Right ventricle myocardium inferior (tissue), 1 donor: ENCODE results near the gene GRIN2A. TPM values are rescaled to one million over a fixed set of nuclear protein-coding genes. Genes with fewer than 3 reads are reported as not detected.

Experiments
- ATAC-seq: fragments of 200-7000 bp; cut with Tn5 transposase; one replicate; pipeline ENCODE4 v1.9.1; 2020; ENCODE audit warnings: mild to moderate bottlenecking, moderate library complexity
- DNase-seq: peaks from one replicate; pipeline ENCODE4 v3.0.0; 2021; ENCODE audit errors: missing footprints
- intact Hi-C: fragments of 100-400 bp; cut with DNase I; formaldehyde crosslinking; loops from one replicate; pipeline ENCODE4 v1.11.0; 2022
- total RNA-seq: library from RNA; stranded (reverse); fragmentation: NEBNext Ultra II Directional; extraction: Animal tissue kit (Norgen Biotek cat#: 25700); gene quantifications from one replicate; pipeline ENCODE4 v1.2.1, GENCODE V29; 2021
- donor health status: DM: no; HTN: yes; CAD: no; lungs with severe emphysema.

The GRIN2A gene
- total RNA-seq, 1 donor from 2014 or later, result 4.3 TPM

DNA sequence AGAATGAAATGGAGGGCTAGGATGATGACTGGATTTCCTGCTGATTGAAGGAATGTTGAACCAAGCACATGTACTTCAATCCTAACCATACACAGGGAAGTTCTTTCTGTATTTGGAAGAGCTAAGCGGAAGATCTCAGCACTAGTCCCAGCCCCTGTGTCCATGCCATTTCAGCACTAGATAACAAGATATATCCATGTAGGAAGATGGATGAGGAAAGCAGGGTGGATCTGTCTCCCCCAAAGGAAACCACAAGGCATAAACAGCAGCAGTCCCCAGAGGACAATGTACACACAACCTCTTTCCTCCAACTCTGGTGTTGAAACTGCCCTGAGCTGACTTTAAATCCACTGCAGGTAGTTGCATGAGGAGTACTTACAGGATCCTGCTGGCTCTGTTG is 75.1 kb downstream of the GRIN2A start:
- intact Hi-C loops, result no loop called here

DNA sequence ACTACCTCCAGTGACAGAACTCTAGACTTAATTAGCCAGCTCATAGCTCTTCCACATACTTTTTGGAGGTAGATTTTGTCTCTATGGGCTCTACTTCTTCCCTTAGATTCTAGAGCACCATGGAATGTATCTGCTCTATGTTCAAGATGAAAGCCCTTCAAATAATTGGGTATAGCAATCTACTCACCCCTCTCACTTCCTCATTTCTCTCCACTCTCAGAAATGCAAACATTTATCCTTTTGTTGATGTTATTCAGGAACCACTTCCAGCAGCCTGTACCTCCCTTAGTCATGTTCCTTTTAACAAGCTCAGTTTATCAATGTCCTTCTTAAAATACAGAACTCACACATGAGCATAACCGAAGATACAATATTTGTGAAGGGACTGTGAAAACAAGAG is 78.5 kb downstream of the GRIN2A start:
- DNase-seq, result no peak
- intact Hi-C loops, result no loop called here
- ATAC-seq, result no peak

More for the DNA sequence above, 75.1 kb downstream of the GRIN2A start:
- no peak for ATAC-seq
- no peak for DNase-seq

DNA sequence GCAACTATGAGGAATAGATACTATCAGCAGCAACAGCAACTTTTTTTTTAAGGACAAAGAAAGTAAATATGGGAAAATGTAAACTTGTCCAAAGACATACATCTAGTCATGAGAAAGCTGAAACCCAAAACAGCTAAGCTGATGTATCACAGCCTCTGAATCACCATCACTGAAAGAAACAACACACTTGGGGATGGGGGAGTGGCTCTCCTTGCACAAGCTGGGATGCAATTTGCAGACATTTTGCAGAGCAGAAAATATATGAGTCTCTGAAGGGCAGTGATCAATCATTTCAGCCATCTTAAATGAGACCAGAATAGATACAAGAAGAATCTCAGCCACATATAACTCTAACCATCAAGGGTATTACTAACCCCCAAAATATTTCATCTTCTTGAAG is 79.1 kb downstream of the GRIN2A start:
- DNase-seq, result no peak
- intact Hi-C loops, result no loop called here
- no peak for ATAC-seq

DNA sequence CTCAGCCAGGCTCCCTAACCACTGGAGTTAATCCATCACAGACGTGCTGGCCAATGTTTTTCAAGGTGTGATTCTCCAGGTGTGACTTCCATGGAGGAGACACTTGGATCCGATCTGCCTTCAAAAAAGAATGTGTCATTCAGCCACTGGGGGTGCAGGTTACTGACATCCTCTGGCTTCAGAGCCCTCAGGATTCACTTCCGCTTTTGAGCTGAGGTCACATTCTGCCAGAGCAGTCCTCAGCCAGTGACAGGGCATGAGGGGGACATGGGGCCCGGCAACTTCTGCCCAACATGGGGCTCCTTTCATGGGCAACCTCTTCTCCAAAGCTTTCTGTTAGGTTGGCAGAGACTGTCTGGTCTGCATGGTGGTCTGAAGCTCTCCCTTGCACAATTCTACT is 81.4 kb downstream of the GRIN2A start:
- intact Hi-C loops, result no loop called here
- ATAC-seq (no peak), DNase-seq (no peak)

DNA sequence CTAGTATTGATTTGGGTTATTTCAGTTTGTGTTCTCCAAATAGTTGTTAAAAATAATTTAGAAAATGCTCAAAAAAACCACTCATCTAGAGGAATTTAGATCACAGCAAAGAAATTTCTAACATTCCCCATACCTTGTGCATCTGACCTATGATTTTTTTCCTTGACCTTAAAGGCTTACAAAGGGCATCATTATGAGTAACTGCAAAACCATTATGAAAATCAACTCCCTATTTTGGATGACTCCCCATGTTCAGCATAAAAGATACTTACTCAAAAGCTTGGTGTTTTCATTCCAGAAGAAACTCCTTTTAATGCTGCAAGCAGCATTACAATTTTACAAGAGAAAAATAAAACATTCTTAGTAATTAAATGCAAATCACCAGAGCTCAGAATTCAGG is 83.2 kb downstream of the GRIN2A start:
- intact Hi-C loops, result no loop called here
- DNase-seq (no peak), ATAC-seq (no peak)

DNA sequence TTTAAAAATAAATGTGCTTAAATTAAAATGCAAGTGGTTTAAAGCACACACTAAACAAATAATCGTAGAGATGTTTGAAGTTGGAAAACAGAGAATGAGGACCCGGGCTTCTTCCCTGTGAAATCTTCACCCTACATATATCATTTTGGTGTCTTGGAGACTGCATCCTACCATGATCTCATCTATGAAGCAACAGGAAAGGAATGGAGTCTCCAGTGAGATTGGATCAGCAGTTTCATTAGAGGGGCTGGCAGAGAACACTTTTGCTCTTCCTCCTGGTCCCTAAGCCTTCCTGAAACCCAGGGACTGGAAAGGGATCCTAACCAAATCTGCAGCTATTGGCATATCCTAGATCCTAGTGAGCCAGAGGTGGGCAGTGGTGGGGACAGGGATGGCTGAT is 85.0 kb downstream of the GRIN2A start:
- ATAC-seq (no peak), DNase-seq (no peak)
- intact Hi-C loops, result no loop called here

DNA sequence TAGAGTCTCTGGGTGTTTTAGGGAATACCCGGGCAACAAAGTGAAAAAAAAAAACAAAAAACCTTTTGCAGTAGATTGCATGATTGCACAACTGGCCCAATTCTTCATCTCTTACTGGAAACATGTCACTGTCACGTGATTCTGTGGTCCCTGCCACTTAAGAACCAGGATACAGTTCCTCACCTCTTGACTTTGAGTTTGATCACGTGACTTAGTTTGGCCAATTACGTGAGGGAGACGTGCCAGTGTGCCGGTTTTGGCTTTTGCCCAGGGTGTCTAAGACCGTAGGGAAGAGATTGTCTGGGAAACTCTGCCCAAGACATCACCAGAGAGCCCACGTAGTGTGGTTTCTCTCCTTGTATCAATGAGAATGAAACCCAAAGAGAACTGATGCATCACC is 88.7 kb downstream of the GRIN2A start:
- no peak for ATAC-seq
- intact Hi-C loops, result no loop called here
- no peak for DNase-seq

DNA sequence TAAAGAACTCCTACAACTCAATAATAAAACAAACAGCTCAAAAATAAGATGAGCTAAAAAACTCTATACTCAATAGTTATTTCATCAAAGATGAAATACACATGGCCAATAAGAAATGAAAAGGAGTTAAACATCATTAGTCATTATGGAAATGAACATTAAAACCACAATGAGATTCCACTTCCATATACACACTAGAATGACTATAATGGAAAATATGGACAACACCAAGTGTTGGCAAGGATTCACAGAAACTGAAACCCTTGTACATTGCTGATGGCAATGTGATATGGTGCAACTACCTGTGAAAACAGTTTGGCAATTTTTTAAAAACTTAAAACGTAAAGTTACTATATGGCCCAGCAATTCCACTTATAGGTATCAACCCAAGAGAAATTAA is 91.4 kb downstream of the GRIN2A start:
- intact Hi-C loops, result no loop called here
- ATAC-seq, result no peak
- DNase-seq, result no peak

DNA sequence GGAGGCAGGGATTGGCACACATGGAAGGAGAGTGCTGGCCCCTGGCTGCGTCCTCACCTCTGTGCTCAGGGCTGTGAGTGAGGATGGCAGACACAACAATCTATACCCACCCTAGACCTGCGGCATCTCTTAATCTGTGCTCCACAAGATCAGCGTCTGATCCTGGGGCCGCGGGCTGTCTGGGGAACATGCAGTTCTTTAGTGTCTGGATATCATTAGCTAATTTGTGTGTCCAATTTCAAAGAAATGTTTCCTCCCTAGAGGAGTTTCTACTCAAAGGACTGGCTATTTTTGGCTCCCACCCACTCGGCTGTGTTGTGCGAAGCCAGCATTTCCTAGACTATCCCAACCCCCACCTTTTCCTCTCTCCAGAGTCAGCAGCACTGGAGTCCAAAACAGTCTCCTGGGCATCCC is 93.8 kb downstream of the GRIN2A start:
- DNase-seq (no peak), ATAC-seq (peak; percentile 42)

DNA sequence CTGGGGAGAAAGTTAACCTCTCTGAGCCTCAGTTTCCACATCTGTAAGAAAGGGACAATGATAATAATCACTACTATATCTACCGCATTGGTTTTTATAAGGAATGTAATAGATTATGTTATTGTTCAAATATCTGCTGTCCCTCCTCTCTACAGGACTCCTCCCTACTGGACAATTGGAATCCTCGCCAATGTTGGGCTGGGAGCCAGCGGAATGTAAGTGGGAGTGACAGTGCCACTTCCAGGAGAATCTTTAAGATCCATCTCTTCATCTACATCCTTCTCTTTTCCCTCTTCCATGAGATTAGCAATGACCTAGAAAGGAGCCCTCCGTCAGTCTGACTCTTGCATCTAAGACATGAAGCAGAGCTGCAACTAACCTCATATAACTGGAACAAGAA is 95.1 kb downstream of the GRIN2A start:
- intact Hi-C loops, result no loop called here
- no peak for ATAC-seq
- no peak for DNase-seq

More for the DNA sequence above, 93.8 kb downstream of the GRIN2A start:
- intact Hi-C loops, result no loop called here

DNA sequence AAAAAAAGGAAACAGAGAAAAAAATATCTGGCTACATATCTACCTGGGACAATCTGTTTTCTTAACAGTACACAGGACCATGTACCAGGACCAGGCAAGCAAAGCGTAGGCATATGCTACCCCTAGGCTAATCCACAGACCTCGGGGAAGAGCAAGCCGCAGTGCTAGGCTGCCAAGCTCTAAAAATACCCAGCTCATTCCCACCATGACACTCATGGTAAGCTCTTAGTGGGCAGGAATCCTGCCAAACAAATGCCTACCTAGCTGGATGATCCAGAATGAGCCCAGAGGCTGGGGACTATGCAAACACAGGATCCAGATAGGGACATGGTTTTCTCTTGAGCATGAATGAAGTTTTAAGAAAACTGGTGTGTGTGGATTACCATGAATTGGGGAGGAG is 95.6 kb downstream of the GRIN2A start:
- ATAC-seq, result peak; percentile 86
- intact Hi-C loops, result no loop called here
- DNase-seq, result no peak

DNA sequence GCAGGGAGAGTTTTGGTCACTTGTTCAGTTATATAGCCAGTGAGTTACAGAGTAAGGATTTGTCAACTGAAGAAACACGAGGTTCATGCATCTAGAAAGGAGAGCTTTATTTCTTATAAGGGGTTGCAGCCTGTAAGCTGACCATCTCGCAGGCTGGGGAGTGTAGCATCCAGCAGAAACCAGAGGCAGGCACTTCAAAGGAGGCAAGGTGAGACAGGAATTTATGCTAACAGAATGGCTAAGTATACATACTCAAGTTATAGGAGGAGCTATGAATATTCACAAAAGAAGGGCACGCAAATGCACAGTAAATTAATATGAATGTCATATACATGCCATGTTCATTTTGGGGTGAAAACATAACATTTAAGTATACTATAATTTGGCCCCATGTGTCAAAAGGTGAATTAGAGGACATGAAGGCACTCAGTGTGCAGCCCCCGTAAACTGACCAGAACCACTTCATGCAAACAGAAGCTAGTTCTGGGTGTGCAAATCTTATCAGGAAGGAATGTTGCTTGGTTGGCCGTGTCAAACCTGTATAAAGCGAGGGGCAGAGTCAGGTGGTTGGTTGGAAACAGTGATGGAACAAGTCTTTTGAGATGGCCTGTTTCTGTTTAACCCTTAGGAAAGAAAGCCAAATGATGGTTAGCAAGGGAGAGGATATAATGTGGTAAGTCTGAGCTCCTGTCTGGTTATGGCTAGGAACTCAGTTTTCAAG is 97.0 kb downstream of the GRIN2A start:
- intact Hi-C loops, result no loop called here
- ATAC-seq, result no peak

DNA sequence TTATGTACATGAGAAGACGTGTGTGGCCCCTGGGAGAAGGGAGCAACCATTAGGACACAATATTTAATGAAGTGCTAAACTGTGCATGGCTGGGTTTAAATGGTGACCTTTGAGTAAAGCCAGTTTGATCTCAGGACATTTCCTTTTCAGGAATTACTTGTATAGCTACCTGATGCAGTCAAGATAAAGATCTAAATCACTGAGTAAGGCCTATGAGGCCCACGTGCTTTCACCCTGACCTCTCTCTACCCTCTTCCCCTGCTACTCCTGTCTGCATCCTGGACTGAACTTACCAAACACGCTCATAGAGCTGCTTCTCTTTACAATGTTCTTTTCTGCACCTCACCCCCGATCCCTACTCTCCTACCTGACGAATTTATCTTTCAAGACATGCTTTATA is 98.9 kb downstream of the GRIN2A start:
- intact Hi-C loops, result no loop called here
- no peak for DNase-seq
- ATAC-seq, result no peak

More for the DNA sequence above, 97.0 kb downstream of the GRIN2A start:
- no peak for DNase-seq

DNA sequence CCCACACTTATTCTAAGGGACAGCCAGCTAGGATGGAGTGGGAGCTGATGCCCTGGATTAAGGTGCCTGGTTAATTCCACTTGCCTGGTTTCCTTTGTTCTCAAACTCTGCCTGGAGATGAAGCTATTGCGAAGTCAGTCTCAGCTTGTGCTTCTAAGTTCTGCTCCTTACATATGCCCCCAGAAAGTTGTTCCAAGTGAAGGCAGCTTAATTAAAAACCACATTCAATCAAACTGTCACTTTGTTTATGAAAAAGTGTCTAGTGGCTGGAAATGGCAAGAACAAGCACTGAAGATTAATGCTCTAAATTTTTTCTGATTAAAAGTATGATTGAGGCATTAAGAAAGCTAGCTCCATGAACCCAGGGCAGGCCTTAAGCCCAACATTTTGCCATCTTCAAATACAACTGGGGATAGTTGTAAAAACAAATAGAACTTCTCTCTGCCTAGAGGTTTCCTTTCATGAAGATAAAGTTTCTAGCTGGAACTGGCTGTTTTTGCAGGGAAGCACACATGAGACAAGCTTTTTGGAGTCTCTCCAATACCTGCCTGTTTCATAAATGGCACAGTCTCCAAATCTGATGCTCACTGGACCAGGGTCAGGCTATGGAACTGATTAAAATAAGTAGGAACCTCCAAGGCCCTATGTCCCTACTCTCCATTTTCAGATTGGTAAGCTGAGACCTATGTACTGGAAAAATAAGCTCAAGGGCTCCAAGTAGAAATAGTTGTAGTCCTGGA is 100.9 kb downstream of the GRIN2A start:
- intact Hi-C loops, result no loop called here
- DNase-seq (no peak), ATAC-seq (no peak)

DNA sequence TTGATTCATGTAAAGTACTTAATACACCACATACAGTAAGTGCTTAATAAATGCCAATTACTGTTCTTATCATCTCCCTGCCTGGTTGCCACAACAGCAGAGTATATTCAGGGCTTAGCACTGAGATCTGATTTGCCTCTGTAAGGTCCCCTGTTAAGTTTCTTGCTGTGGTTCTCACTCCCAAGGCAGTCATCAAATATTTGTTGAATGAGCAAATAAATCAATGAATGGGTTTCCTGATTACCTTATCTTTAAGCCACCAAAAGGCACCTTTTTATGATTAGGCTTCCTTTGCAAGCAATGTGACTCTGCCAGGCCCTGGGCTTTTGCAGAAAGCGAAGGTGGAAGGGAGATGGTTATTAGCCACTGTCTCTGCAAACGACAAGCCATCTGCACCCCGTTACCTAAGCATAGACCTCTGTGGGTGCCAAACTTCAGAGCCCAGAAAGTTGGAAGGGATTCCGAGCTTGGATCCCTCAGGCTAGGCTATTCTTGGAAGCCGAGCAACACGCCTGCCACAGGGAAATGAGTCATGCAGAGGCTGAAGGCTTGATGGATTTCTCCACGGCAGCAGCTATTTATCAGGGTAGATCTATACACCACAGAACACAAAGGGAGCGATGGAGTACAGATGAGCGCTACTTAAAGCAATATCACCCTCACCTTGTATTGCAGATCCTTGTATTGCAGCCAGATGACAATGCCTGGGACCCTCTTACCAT is 102.0 kb downstream of the GRIN2A start:
- intact Hi-C loops, result no loop called here
- DNase-seq, result no peak
- ATAC-seq, result peak; percentile 81

DNA sequence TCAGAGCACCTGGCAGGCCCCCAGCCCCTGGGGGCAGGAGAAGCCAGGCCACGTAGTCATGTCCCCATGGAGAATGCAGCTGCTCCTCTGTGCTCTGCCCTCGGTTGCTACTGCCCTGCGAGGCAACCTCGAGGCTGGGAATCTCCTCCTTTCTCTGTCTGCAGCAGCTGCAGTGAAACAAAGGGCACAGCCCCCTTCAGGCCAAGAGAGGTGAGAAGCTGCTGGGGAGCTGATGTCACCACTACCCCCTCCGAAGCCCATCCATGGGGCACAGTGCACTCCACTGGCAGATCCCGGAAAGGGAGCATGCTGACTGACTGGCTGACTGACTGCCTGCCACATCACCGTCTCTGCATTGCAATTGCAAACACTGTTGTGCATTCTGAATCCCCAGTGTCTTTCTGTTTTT is 103.7 kb downstream of the GRIN2A start:
- ATAC-seq, result no peak
- no peak for DNase-seq
- intact Hi-C loops, result no loop called here

DNA sequence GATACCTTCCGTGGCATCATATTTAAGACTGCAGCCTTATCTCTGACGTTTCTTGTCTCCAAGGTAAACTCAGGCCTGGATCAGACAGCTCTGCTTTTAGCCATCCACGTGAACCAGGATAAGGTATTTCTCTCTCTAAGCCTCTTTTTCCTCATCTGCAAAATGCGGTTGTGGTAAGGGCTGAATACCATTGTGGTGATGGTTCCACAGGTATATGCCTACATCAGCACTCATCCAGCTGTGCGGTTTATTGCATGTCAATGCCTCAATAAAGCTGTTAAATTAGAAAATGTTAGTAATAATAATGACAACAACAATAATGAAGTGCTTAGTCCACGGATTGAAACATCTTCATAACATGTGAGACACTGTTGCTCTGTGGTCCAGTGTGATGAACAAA is 104.4 kb downstream of the GRIN2A start:
- intact Hi-C loops, result no loop called here
- DNase-seq (no peak), ATAC-seq (no peak)

DNA sequence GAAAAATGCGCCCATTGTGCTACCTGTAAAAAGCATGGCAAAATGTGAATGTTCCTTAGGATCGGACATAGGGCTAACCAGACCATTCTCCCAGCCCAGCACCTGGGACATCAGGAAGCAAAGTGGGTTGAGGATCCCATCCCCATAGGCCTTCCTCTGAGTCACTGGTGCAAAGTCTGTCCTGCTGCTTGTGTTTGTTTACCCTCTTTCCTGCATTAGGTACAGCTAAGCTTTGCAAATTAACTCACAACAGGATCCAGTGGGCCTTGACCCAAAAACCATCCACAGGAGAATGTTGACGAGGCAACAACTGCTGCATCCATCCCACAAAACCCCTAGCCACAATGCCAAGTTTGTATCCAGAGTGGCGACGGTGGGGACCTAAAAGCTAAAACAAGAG is 106.2 kb downstream of the GRIN2A start:
- no peak for DNase-seq
- ATAC-seq, result no peak
- intact Hi-C loops, result no loop called here

DNA sequence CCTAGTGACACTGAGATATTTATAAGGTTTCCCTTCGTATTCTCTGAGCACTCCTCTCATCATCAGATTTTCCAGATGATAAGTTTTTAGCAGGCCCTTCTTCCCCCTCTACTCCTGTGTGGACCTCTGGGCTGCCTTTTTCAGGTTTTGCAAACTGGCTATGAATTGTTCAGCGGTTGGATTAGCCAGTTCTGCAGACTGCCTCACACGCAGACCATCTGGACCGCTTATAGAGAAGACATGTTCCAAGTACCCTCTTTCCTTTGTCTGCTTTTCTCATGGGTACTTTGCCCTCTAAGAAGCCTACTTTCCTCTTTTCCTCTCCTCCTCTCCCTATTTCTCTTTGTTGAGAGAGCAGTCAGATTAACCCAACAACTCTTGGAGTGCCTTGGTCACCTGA is 111.6 kb downstream of the GRIN2A start:
- no peak for ATAC-seq

DNA sequence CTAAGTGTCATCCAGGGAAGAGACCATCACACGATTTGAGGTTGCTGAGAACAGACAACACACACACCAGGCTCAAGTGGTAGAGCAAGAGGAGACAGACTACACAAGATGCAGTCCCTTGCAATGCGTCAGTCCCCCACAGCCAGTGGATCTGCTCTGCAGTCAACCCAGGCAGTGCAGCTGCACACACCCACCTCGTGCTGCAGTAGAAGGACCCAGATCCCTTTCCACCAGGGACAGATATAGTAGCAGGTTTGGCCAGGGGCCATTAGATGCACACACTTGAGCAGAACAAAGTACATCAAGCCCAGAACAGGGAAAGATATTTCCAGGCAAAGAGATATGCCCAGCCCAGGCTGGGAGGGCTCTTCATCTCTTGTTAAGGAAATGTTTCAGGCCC is 112.9 kb downstream of the GRIN2A start:
- intact Hi-C loops, result no loop called here
- ATAC-seq, result peak; percentile 91
- peak; percentile 71 for DNase-seq

More for the DNA sequence above, 111.6 kb downstream of the GRIN2A start:
- DNase-seq, result no peak
- intact Hi-C loops, result no loop called here
